ENCODE results near the gene CTBP1. TPM values are rescaled to one million over a fixed set of nuclear protein-coding genes. Genes with fewer than 3 reads are reported as not detected.

The CTBP1 gene
- total and polyA plus RNA-seq, 9 of the 15 experiments (the other 6 are each of a cell fraction or from before 2014, with no cell fraction given): 14.5 to 162 (median 68.2) TPM

- TF ChIP-seq, protein P1, sequence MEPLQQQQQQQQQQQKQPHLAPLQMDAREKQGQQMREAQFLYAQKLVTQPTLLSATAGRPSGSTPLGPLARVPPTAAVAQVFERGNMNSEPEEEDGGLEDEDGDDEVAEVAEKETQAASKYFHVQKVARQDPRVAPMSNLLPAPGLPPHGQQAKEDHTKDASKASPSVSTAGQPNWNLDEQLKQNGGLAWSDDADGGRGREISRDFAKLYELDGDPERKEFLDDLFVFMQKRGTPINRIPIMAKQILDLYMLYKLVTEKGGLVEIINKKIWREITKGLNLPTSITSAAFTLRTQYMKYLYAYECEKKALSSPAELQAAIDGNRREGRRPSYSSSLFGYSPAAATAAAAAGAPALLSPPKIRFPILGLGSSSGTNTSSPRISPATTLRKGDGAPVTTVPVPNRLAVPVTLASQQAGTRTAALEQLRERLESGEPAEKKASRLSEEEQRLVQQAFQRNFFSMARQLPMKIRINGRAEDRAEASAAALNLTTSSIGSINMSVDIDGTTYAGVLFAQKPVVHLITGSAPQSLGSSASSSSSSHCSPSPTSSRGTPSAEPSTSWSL (CRISPR knock-in tag; IDR thresholded peaks at IDR 0.05; ENCODE audit: borderline replicate concordance): no peak
- no peak for TF ChIP-seq PRMT5 (CRISPR knock-in tag; IDR thresholded peaks at IDR 0.05)
- TF ChIP-seq ZNF408 (CRISPR knock-in tag; IDR thresholded peaks at IDR 0.05; ENCODE audit: low read depth): no peak
- TF ChIP-seq NEUROD1 (IDR thresholded peaks at IDR 0.05; ENCODE audit: borderline replicate concordance, low read depth, low read length, partially characterized antibody): peak; percentile 22
- no peak for TF ChIP-seq SNAPC5 (CRISPR knock-in tag; IDR thresholded peaks at IDR 0.05)
- TF ChIP-seq CEBPG (CRISPR knock-in tag; IDR thresholded peaks at IDR 0.05): peak; percentile 46; the same call in 1 of the 2 replicates
- TF ChIP-seq CEBPG (tag; conservative IDR thresholded peaks at IDR 0.05 in 1 of 2, IDR thresholded peaks at IDR 0.05 in 1 of 2): peak in 1 of 2 experiments; percentile 53; a peak in 2 of 4 replicates
- TF ChIP-seq KDM2B (CRISPR knock-in tag; IDR thresholded peaks at IDR 0.05): 0 out of 2 replicates have a peak, but pooled peaks have one; percentile 22
- TF ChIP-seq PHF20 (IDR thresholded peaks at IDR 0.05; ENCODE audit: partially characterized antibody): peak; percentile 25
Measured at GRCh38 chr4:1167244-1167949, 81.5 kb downstream of the CTBP1 start (continued).

Measured in K562 (cell line).